GOT3 (cell line): ENCODE measurements around the gene TBC1D17.
A peak's percentile ranks its signal among the peaks of the same experiment; 100 is the strongest.

Experiments
- DNase-seq: peaks from one replicate; lab custom pipeline; 2025; ENCODE audit warnings: mixed read lengths; lab: John Stamatoyannopoulos, UW

The TBC1D17 gene

GRCh38 chr19:49848938-49849337, 28.6 kb upstream of the TBC1D17 start:
- DNase-seq: no peak

- no peak for DNase-seq
Measured at GRCh38 chr19:49849433-49850220, 27.9 kb upstream of the TBC1D17 start.

GRCh38 chr19:49850221-49850486, 27.3 kb upstream of the TBC1D17 start:
- DNase-seq: no peak

DNA sequence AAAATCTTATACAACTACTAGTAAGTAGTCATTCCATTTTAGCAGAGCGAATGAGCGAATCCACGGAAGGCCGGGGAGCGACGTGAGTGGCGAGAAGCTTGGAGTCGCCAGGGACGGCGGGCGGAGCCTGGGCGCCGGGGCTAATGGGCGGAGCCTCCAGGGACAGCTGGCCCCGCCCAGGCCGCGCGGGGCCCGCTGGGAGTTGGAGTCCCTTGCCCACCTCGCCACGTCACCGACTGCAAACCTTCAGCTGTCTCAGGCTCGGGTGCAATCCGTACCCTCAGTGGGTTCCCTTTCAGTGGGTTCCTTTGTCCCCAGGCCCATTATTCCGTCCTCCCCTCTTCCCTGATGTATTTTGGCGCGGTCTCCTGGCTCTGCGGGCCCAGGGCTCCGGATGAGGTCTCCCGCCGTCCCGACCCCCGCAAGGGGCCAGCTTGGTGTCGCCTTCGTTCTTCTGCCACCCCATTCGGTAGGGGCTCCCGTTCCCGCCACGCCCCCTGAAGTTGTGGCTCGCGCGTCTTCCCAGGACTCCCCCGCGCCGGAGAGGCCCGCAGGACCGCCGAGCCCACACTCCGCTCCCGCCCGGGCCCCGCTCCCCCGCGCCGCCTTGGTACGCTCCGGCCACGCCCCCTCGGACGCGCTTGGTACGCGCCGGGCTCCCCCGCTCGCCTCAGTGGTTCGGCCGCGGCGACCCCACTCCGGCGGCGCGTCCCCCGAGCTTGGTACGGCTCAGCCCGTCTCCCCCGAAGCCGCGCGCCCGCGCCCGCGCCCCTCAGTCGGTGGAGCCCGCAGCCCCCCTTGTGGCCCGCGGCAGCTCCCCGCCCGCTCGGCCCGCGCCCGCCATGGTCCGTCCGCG, 26.8 kb upstream of the TBC1D17 start, which contains the start of gene PTOV1:
Gene PTOV1, plus strand, starts transcription at position 673 of the 856 bp plus-strand sequence.
- DNase-seq: peak; percentile 56

DNA sequence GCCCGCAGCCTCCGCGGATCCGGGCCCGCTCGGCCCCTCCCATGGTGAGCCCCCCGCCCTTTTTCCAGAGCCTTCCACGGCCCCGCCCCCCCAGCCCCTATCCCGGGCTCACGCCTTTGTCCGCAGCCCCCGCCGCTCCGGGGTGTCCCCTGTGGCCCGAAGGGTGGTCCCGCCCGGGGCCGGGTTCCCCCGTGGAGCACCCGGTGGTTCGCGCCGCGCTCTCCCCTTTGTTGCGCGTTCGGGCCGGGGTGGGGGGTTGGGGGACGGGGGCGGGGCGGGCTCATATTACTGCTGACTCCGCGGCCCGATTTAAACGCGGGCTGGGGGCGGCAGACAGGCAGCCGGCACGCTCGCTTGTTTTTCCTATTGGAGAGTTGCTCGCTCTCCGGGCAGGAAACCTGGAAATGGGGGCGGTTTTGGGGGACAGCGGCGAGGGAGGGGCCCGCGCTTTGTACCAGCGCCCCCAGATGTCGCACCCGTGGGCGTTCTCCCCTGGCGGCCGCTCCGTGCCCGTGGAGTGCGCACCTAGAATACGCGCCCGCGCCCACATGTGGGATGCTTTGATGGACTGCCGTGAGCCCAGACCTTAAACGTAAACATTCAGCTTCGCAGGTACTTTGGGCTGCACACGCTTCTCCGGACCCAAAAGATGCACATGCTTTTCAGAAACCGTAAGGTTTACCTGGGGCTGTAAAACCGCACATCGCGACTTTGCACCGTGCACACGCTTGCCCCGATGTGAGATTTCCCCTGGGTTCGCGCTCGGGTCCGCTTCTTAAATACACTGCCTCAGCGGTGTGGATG, 25.8 kb upstream of the TBC1D17 start:
- DNase-seq: no peak

- DNase-seq: no peak
Measured at GRCh38 chr19:49852631-49853126, 24.8 kb upstream of the TBC1D17 start.

GRCh38 chr19:49853852-49854377, 23.6 kb upstream of the TBC1D17 start:
- DNase-seq: no peak

- no peak for DNase-seq
Measured at GRCh38 chr19:49854378-49855263, 22.9 kb upstream of the TBC1D17 start.

DNA sequence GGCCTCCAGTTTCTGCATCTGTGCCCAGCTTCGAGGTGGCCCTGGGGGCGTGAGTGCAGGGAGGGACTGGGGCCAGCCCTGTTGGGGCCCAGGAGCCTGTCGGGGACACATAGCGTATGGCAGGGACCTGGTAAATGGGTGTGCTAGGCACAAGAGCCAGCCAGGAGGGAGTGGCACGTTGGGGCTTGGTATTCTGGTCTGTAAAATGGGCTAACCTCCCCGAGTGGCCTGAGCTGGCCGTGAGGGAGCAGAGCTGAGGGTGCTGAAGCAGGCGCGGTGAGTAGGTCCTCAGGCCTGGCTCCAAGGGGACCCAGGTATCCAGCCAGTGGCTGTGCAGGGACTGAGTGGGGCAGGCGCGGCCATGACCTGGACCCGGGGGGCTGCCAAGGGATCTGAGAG, 22.2 kb upstream of the TBC1D17 start:
- DNase-seq: no peak

DNA sequence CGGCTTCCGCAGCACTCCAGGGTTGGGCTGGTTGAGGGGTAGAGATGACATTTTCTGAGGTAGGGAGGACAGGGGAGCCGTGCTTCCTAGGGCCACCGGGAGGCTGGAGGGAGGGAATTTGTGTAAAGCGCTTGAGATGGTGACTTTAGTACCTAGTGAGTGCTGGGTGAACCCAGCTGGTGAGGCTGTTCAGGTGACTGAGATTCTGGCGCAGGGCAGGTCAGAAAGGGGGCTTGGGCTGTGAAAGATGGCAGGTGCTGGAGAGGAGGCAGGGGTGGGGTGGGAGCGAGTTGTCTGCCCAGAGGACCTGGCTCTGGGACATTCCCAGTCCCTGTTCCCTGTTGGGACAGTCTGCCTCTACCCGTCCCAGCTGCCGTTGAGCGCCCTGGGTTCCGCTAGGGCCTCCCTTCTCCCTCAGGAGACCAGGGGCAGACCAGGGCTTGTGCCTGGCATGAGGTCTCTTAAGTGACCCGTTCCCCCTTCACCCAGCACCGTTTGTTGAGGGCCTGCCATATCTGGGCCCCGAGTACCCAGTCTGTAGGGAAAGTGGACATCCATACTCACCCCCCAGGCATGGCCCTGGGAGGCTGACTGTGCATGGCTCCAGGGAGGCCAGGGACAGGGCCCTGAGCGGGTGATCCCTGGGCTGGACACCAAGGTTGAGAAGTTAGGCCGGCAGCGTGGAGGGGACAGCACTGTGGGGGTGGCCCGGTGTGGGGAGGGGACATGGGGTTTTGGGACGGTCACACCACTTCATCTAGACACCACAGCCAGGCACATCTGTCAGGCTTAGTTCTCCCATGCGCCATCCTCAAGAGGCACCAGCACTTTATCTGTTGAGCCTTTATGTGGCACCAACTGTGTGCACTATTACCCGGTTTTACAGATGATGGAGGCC, 21.6 kb upstream of the TBC1D17 start:
- DNase-seq: no peak

DNA sequence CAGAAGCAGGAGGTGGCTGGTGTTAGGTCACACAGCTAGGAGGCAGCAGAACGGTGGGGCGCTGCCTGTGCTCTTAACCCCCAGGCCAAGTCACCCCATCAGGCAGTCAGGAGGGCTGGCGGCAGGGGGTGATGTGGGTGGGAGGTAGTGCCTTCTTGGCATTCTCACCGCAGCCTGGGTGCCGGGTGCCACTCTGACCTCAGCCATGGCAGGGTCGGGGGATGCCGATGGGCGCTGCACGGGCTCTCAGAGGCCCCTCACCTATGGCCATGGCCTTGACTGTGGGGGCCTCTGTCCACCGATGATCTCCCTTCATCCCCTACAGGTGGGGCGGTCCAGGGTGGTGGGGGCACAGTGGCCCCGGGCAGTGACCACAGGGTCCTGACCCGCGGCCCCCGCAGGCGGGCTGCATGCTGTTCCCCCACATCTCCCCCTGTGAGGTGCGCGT, 20.9 kb upstream of the TBC1D17 start:
- no peak for DNase-seq

- no peak for DNase-seq
Measured at GRCh38 chr19:49857061-49857837, 20.3 kb upstream of the TBC1D17 start.

GRCh38 chr19:49857838-49858087, 19.7 kb upstream of the TBC1D17 start:
- no peak for DNase-seq

- DNase-seq: no peak
Measured at GRCh38 chr19:49858088-49858985, 19.2 kb upstream of the TBC1D17 start.

DNA sequence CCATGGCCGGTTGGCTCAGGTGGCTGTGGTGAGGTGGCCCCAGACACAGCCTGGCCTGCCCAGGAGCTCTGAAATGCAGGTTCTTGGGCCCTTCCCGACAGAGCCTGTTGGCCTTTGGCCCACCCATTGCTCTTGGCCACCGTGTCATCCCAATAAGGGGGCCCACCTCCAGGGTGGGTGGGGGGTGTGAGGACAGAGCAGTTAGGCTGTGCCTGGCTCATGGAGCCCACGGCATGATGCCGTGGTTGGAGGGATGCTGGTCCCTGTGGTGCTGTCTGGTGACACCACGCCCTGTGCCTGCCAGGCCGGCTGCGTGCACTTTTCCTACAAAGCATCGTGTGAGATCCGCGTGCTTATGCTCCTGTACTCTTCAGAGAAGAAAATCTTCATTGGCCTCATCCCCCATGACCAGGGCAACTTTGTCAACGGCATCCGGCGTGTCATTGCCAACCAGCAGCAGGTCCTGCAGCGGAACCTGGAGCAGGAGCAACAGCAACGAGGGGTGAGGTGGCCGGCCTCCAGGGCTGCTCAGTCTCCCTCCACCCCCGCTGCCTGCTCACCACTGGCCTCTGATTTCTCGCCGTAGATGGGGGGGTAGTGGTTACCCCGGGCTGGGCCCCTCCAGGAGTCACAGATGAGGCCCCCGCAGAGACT, 17.7 kb upstream of the TBC1D17 start:
- no peak for DNase-seq

- DNase-seq: no peak
Measured at GRCh38 chr19:49860336-49861102, 17.0 kb upstream of the TBC1D17 start.

GRCh38 chr19:49861107-49861506, 16.4 kb upstream of the TBC1D17 start:
- DNase-seq: no peak
